ENCODE data around the gene DCAF7.

GRCh38 chr17:63621229-63621683, 71.0 kb downstream of the DCAF7 start:
- TF ChIP-seq, protein P1, sequence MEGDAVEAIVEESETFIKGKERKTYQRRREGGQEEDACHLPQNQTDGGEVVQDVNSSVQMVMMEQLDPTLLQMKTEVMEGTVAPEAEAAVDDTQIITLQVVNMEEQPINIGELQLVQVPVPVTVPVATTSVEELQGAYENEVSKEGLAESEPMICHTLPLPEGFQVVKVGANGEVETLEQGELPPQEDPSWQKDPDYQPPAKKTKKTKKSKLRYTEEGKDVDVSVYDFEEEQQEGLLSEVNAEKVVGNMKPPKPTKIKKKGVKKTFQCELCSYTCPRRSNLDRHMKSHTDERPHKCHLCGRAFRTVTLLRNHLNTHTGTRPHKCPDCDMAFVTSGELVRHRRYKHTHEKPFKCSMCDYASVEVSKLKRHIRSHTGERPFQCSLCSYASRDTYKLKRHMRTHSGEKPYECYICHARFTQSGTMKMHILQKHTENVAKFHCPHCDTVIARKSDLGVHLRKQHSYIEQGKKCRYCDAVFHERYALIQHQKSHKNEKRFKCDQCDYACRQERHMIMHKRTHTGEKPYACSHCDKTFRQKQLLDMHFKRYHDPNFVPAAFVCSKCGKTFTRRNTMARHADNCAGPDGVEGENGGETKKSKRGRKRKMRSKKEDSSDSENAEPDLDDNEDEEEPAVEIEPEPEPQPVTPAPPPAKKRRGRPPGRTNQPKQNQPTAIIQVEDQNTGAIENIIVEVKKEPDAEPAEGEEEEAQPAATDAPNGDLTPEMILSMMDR (IDR thresholded peaks at IDR 0.05), result no peak
- TF ChIP-seq POLR2A (IDR thresholded peaks at IDR 0.05), result no peak
